Measurements from ENCODE around the gene LRP6. TPM values are rescaled to one million over a fixed set of nuclear protein-coding genes. Genes with fewer than 3 reads are reported as not detected.

The LRP6 gene
- total and polyA plus RNA-seq, 2 of the 13 experiments (the other 11 are each of a cell fraction or from before 2014, with no cell fraction given), result 33.8 to 42.0 TPM

- Histone ChIP-seq H2AFZ (ENCODE audit: low read length) (no peak overlapping the region), H4K20me1 (ENCODE audit: insufficient read depth, low read length) (no peaks in the 10 kb centered on the region), H3K9ac (ENCODE audit: insufficient read depth, low read depth, low read length) (no peak overlapping the region), H3K4me2 (ENCODE audit: low read depth, low read length) (no peak overlapping the region), H3K36me3 (replicated peaks in 1 of 2; ENCODE audit: control insufficient read depth in 1 of 2, insufficient read depth in 2 of 2, low read length in 2 of 2) (no peaks in the 10 kb centered on the region), H3K79me2 (ENCODE audit: insufficient read depth, low read length) (no peaks in the 10 kb centered on the region), H3K27me3 (ENCODE audit: control insufficient read depth in 1 of 2, insufficient read depth in 2 of 2, low read length in 2 of 2) (no peaks in the 10 kb centered on the region), H3K9me3 (ENCODE audit: low read length) (no peaks in the 10 kb centered on the region), H3K4me3 (replicated peaks in 1 of 3; ENCODE audit: insufficient read depth in 1 of 3, low read depth in 2 of 3, low read length in 3 of 3) (no peak overlapping the region), H3K27ac (ENCODE audit: extremely low read length, insufficient read depth, low read length) (no peak overlapping the region), H3K4me1 (ENCODE audit: insufficient read depth, low read length) (peaks cover 13% of the 10 kb centered on the region)
- ChIA-PET CTCF (ENCODE audit: low intra/inter-chr PET ratio, low total read pairs) (no interaction called here), POLR2A (no interaction called here)
- FAIRE-seq (no peak), DNase-seq (ENCODE audit: low spot score) (no peak), ATAC-seq (no peak)
- BruUV-seq (replicated peaks), result no TSS peak
- in situ Hi-C loops (cut with HindIII; ENCODE audit: extremely low pct_ligation_motif_present, low pct_unique_long_range_greater_than_20kb), result no loop called here
- WGBS (ENCODE audit: low lambda C conversion rate), result 58% methylated on average over 5 of the region's 5 CpGs
- intact Hi-C loops (cut with micrococcal nuclease; ENCODE audit: unreplicated experiment), result no loop called here
- no peak for TF ChIP-seq POGZ (CRISPR knock-in tag; IDR thresholded peaks at IDR 0.05)
- TF ChIP-seq, protein P1, sequence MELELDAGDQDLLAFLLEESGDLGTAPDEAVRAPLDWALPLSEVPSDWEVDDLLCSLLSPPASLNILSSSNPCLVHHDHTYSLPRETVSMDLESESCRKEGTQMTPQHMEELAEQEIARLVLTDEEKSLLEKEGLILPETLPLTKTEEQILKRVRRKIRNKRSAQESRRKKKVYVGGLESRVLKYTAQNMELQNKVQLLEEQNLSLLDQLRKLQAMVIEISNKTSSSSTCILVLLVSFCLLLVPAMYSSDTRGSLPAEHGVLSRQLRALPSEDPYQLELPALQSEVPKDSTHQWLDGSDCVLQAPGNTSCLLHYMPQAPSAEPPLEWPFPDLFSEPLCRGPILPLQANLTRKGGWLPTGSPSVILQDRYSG (CRISPR knock-in tag; IDR thresholded peaks at IDR 0.05), result no peak
- no peak for TF ChIP-seq SIX1 (CRISPR knock-in tag; IDR thresholded peaks at IDR 0.05; ENCODE audit: borderline replicate concordance)
- no peak for TF ChIP-seq JDP2 (CRISPR knock-in tag; IDR thresholded peaks at IDR 0.05; ENCODE audit: borderline replicate concordance)
- TF ChIP-seq PCBP2 (optimal IDR thresholded peaks at IDR 0.05; ENCODE audit: low read depth, low read length, poor library complexity, severe bottlenecking), result no peak
Measured at GRCh38 chr12:12286441-12286840, 19.6 kb upstream of the LRP6 start.

DNA sequence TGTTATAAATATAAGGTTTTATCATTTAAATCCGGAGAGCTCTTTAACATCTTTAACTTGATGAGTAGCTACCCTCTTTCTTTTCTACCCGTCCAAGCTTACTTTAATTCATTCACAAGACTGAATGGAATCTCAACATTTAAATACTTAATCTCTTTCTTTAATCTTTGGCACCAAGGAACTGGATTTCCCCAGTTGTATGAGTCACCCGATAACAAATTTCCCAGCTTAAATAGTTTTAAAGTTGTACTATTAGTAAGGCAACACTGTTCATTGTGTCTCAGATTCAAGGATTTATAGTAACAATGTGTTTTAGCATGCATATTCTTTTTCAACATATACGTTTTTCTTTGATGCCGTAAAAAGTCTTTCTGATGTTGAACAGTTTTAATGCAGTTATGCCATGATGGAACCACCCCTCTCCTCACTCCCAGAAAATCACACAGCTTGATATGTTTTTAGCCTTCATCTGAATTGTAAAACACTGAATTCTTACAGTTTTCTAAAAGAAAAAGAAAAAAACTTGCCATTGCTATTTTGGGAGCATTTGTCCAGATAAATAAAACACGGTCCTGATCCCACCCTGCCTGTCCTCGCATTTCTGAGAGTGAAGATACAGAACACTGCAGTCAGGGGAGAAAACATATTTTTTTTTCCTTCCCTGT lies 16.0 kb upstream of the LRP6 start:
- ATAC-seq, result no peak
- ChIA-PET POLR2A (no interaction called here), CTCF (ENCODE audit: low intra/inter-chr PET ratio, low total read pairs) (no interaction called here)
- no peaks in the 10 kb centered on the region for H3K36me3 ChIP-seq (replicated peaks in 1 of 2; ENCODE audit: control insufficient read depth in 1 of 2, insufficient read depth in 2 of 2, low read length in 2 of 2)
- no TSS peak for BruUV-seq (replicated peaks)
- H2AFZ ChIP-seq (ENCODE audit: low read length), result no peak overlapping the region
- no peak overlapping the region for H3K9ac ChIP-seq (ENCODE audit: insufficient read depth, low read depth, low read length)
- no peak for FAIRE-seq
- TF ChIP-seq ZBTB7A (CRISPR knock-in tag; IDR thresholded peaks at IDR 0.05), result no peak
- H3K4me2 ChIP-seq (ENCODE audit: low read depth, low read length), result no peak overlapping the region
- no peaks in the 10 kb centered on the region for H4K20me1 ChIP-seq (ENCODE audit: insufficient read depth, low read length)
- no peak for DNase-seq (ENCODE audit: low spot score)
- H3K9me3 ChIP-seq (ENCODE audit: low read length), result no peaks in the 10 kb centered on the region
- WGBS (ENCODE audit: low lambda C conversion rate), result 46% methylated on average over 7 of the region's 7 CpGs
- in situ Hi-C loops (cut with HindIII; ENCODE audit: extremely low pct_ligation_motif_present, low pct_unique_long_range_greater_than_20kb), result no loop called here
- no peaks in the 10 kb centered on the region for H3K27me3 ChIP-seq (ENCODE audit: control insufficient read depth in 1 of 2, insufficient read depth in 2 of 2, low read length in 2 of 2)
- no peak overlapping the region for H3K4me3 ChIP-seq (replicated peaks in 1 of 3; ENCODE audit: insufficient read depth in 1 of 3, low read depth in 2 of 3, low read length in 3 of 3)
- peaks cover 13% of the 10 kb centered on the region for H3K4me1 ChIP-seq (ENCODE audit: insufficient read depth, low read length)
- intact Hi-C loops (cut with micrococcal nuclease; ENCODE audit: unreplicated experiment), result no loop called here
- H3K79me2 ChIP-seq (ENCODE audit: insufficient read depth, low read length), result no peaks in the 10 kb centered on the region
- H3K27ac ChIP-seq (ENCODE audit: extremely low read length, insufficient read depth, low read length), result no peak overlapping the region

All from HepG2 (cell line).